Measurements from ENCODE around the gene APLP2.

GRCh38 chr11:130110339-130111108, 40.8 kb downstream of the APLP2 start:
- no peak for TF ChIP-seq EZH2 (IDR thresholded peaks at IDR 0.05; ENCODE audit: low read length, unreplicated experiment)
- TF ChIP-seq, protein P1, sequence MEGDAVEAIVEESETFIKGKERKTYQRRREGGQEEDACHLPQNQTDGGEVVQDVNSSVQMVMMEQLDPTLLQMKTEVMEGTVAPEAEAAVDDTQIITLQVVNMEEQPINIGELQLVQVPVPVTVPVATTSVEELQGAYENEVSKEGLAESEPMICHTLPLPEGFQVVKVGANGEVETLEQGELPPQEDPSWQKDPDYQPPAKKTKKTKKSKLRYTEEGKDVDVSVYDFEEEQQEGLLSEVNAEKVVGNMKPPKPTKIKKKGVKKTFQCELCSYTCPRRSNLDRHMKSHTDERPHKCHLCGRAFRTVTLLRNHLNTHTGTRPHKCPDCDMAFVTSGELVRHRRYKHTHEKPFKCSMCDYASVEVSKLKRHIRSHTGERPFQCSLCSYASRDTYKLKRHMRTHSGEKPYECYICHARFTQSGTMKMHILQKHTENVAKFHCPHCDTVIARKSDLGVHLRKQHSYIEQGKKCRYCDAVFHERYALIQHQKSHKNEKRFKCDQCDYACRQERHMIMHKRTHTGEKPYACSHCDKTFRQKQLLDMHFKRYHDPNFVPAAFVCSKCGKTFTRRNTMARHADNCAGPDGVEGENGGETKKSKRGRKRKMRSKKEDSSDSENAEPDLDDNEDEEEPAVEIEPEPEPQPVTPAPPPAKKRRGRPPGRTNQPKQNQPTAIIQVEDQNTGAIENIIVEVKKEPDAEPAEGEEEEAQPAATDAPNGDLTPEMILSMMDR (conservative IDR thresholded peaks at IDR 0.05; ENCODE audit: low read depth, low read length), result no peak
